HG03432 (cell line): Measurements from ENCODE around the gene NTSR1.

ENCODE experiments used
- ATAC-seq: cut with Tn5 transposase; IDR thresholded peaks from one replicate; pipeline ENCODE4 v1.9.1; 2021; ENCODE audit warnings: mild to moderate bottlenecking, moderate library complexity; ENCODE audit not compliant: unreplicated experiment

Gene NTSR1

DNA sequence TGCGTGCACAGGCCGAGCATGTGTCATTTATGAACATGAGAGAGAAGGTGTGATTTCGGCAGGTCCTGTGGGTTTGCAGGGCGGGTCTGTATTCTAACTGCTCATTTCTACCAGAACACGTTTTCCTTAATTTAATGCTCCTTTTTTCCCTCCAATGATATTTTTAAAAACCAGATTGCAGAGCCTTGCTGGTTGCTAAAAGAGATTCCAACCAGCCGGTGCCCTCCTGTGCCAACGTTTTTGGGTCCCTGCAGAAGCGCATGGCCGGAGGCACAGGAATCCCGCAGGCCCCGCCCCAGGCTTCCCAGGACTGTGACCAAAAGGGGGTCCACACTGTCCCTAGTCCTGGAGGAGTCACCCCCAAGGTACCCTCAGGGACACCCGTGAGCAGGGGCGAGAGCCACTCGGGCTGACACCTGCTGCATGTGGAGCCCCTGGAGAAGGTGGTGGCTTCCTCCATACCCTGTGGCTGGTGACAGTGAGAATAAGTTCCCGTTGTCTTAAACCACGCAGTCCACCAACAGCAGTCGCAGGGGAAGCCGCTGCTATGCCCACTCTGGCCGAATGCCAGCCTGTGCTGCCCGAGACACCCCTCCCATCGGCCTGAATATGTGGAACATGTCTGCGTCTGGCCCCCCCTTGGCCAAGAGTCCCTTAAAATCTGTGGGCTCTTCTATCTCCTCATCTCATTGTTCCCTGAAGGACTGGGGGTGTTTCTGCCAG is 15.7 kb upstream of the NTSR1 start:
- no peak for ATAC-seq

DNA sequence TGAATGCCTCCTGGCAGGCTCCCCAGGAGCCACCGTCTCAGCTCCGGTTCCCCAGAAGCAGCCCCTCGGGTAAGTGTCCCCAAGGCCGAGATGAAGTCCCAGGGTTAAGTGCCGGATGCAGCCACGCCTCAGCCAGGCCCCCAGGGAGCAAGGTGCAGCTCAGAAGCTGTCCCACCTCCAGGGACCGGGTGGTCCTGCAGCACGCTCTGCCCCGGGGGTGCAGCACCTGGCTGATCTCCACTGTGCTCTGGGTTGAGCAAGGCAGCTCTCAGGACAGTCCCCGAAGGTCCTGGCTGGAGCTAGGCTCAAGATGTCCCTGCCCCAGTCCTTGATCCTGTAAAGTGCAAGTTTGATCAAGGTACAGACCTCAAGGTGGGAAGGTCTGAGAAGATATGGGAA is 15.1 kb upstream of the NTSR1 start:
- no peak for ATAC-seq

GRCh38 chr20:62694106-62694505 is 14.5 kb upstream of the NTSR1 start:
- ATAC-seq, result no peak

DNA sequence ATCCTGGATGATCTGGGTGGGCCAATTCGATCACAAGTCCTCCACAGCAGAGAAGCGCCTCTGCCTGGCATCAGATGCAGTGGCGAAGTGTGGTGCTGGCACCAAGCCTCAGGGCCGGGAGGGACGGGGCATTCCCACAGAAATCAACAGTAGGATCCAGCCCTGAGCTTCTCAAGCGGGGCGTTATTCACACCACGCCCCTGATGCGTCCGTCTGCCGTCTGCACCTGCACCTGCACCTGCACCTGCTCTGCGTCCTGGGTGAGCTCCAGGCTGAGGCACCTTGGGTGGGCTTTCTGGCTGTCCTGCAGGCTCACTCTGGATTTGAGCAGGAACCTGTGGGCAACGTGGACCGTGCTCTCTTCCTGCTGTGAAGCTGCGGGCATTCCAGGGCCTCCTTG is 13.8 kb upstream of the NTSR1 start:
- ATAC-seq, result no peak

- ATAC-seq, result no peak
Observed at GRCh38 chr20:62695448-62696414, 12.9 kb upstream of the NTSR1 start.

DNA sequence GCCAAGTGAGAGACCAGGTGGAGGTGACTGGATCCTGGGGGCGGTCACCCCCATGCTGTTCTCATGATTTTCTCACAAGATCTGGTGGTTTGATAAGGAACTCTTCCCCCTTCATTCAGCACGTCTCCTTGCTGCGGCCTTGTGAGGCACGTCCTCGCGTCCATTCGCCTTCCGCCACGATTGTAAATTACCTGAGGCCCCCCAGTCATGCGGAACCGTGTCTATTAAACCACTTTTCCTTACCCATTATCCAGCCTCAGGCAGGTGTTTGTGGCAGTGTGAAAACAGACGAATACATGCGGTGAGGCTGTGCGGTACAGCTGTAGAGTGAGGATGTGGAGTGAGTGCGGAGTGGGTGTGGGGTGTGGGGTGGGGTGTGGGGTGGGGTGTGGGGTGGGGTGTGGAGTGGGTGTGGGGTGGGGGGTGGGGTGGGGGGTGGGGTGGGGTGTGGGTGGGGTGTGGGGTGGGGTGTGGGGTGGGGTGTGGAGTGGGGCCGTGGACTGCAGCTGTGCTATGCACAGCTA is 12.1 kb upstream of the NTSR1 start:
- no peak for ATAC-seq

DNA sequence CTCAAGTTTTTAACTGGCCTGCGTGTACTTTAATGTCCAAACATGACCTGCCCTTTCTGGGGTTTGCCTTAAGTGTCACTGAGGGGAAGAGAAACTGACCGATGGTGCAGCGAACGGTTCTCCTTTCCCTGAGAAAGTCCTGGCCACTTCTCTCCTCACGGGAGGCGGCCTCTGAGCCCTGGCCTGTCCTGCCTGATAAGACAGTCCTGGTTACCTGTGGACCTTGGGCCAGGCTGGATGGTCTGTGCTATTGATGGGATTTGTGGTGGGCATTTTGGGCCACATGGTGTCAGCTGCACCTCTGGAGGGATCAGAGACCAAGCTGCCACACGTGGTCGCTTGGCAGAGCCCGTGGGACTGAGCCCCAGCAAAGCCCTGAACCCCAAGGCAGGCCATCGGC is 11.6 kb upstream of the NTSR1 start:
- no peak for ATAC-seq

- ATAC-seq, result no peak
Observed at GRCh38 chr20:62697468-62697912, 11.1 kb upstream of the NTSR1 start.

DNA sequence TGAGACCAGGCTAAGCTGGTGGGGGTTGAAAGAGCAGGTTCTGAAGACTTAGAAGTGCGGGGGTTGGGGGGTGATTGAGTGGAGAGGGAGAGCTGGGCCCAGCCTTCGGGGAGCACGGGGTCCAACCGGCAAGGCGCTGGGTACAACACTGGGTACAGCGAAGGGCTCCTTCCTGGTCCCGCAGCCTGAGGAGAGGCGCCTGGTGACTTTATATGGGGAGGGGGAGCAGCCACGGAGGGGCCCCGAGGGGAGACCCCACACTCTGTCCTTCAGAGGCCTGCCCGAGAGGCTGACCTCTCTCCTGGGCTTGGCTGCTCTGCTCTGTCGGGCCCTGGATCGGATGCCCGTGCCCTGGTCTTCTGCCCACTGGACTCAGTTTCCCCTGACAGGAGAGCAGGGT is 10.4 kb upstream of the NTSR1 start:
- no peak for ATAC-seq

DNA sequence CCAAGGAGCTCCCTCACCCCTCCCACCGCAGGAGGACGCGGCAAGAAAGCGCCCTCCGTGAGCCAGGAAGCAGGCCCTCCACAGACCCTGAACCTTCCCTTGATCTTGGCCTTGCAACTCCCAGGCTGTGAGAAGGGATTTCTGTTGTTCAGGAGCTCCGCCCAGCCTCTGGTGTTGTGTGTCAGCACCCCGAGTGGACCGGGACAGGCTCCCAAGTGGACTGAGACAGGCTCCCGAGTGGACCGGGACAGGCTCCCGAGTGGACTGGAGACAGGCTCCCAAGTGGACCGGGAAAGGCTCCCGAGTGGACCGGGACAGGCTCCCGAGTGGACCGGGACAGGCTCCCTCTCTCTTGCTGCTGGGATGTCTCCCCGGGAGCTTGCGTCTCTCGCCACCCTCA is 9.3 kb upstream of the NTSR1 start:
- no peak for ATAC-seq

- ATAC-seq, result no peak
Observed at GRCh38 chr20:62699741-62700140, 8.9 kb upstream of the NTSR1 start.

GRCh38 chr20:62700261-62700930 is 8.2 kb upstream of the NTSR1 start:
- no peak for ATAC-seq

DNA sequence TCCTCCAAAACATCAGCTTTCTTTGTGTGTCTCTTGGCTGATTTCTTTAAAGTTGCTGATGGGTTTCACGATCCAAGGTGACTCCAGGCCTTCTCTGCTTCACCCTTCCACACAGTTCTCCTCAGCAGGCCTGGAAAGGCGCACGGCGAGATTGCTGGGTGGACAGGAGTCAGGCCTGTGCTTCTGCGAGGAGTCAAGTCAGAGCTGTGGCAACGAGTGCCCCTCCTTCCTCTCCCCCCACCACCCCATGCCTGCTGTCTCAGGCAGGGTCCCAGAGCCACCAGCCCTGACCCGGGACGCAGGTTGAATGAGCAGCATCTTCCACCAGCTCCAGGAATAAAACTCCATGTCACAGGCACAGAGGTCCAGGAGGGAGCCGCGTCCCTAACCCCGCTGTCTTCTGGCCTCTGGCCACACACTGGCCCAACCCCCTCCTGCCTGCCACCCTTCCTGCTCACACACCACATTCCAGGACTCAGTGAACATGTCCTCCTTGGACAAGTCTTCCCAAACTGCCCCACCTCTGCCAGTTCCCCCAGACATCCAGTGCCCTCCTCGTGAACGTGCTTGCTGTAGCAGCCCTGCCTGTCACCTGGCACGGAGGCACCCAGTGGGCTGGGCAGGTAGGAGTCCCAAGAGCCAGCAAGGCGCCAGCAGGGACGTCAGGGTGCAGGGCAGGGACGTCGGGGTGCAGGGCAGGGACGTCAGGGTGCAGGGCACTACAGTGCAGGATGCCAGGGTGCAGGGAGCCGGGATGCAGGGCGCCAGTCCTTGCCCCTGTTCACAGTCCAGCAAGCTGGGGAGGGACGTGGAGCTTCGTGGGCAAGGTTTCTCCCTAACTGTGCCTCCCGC is 7.2 kb upstream of the NTSR1 start:
- ATAC-seq, result no peak

DNA sequence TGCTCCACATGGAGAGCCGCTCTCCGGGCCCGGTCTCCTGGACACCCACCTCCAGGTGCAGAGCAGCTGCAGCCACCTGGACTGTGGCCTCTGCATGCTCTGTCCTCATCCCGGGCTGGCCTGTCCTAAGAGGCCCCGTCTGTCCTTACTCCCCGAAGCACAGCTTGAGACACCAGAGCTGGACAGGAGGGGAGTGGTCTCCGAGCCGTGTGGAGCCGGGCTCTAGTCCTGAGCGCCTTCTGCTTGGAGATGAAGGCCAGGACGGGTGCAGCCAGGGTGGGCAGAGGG is 6.7 kb upstream of the NTSR1 start:
- ATAC-seq, result no peak

GRCh38 chr20:62702895-62703852 is 5.5 kb upstream of the NTSR1 start:
- no peak for ATAC-seq

GRCh38 chr20:62703853-62704228 is 4.8 kb upstream of the NTSR1 start:
- no peak for ATAC-seq

- no peak for ATAC-seq
Observed at GRCh38 chr20:62704341-62704948, 4.2 kb upstream of the NTSR1 start.

- ATAC-seq, result no peak
Observed at GRCh38 chr20:62705627-62706026, 3.0 kb upstream of the NTSR1 start.

GRCh38 chr20:62706344-62706743 is 2.3 kb upstream of the NTSR1 start:
- ATAC-seq, result no peak
